HEK293 (cell line): ENCODE results near the gene ELL.

Experiments used
- CTCF ChIA-PET: fragments of 350-600 bp; formaldehyde crosslinking; extraction: SDS; loops from one replicate; lab custom pipeline; 2021; ENCODE audit warnings: antibody characterized with exemption; lab: Yijun Ruan, JAX
- POLR2A ChIA-PET: fragments of 300-600 bp; formaldehyde crosslinking; extraction: SDS; loops from one replicate; lab custom pipeline; 2020; ENCODE audit warnings: antibody characterized with exemption, inconsistent platforms; lab: Yijun Ruan, JAX
- H3K27ac ChIP-seq: fragments of 200-500 bp; sonication (Bioruptor generic); 2 replicates; pipeline ENCODE4 v1.5.1; 2014; ENCODE audit warnings: low read depth, low read length, control low read depth, inconsistent platforms; ENCODE audit errors: extremely low read depth
- H3K36me3 ChIP-seq, 2 experiments: fragments of 200-500 bp in 1 of 2; sonication (Bioruptor generic) in 1 of 2; 1 replicate in 1 of 2; 2 replicates in 1 of 2; pipeline ENCODE4 v1.5.1; 2014 to 2017; ENCODE audit warnings: inconsistent platforms in 2 of 2, low read length in 2 of 2; ENCODE audit not compliant: control insufficient read depth in 2 of 2, insufficient read depth in 1 of 2
- H3K4me1 ChIP-seq: fragments of 200-500 bp; sonication (Bioruptor generic); 2 replicates; pipeline ENCODE4 v1.5.1; 2014; ENCODE audit warnings: mild to moderate bottlenecking, low read length, inconsistent platforms; ENCODE audit not compliant: control insufficient read depth, insufficient read depth
- H3K4me3 ChIP-seq: 2 replicates; pipeline ENCODE4 v1.5.1; 2011; ENCODE audit warnings: low read depth, mild to moderate bottlenecking, control low read depth, low read length, moderate library complexity
- H3K9me3 ChIP-seq: fragments of 200-500 bp; sonication (Bioruptor generic); 2 replicates; pipeline ENCODE4 v1.5.1; 2014; ENCODE audit warnings: low read depth, low read length, inconsistent platforms; ENCODE audit not compliant: control insufficient read depth, insufficient read depth
- FEZF1 ChIP-seq: fragments of 450-650 bp; formaldehyde crosslinking; IDR thresholded peaks from 2 replicates; pipeline ENCODE4 v1.5.1; 2016; ENCODE audit warnings: missing biosample characterization, missing genetic modification characterization
- HOXD13 ChIP-seq: sonication (generic); formaldehyde crosslinking; IDR thresholded peaks from 2 replicates; pipeline ENCODE4 v1.8.0; 2022; ENCODE audit warnings: missing genetic modification reagents, borderline replicate concordance
- OSR2 ChIP-seq: fragments of 450-650 bp; formaldehyde crosslinking; IDR thresholded peaks from 2 replicates; pipeline ENCODE4 v1.5.1; 2016; ENCODE audit warnings: missing biosample characterization, missing genetic modification characterization
- SCRT2 ChIP-seq: fragments of 450-650 bp; formaldehyde crosslinking; IDR thresholded peaks from 2 replicates; pipeline ENCODE4 v1.5.1; 2016; ENCODE audit warnings: missing biosample characterization, missing genetic modification characterization
- TCF7L2 ChIP-seq: IDR thresholded peaks from 2 replicates; pipeline ENCODE4 v1.6.1; 2011; ENCODE audit warnings: low read depth, mild to moderate bottlenecking, inconsistent platforms, low read length, moderate library complexity, borderline replicate concordance
- YY2 ChIP-seq: fragments of 450-650 bp; formaldehyde crosslinking; IDR thresholded peaks from 2 replicates; pipeline ENCODE4 v1.5.1; 2016; ENCODE audit warnings: missing biosample characterization, missing genetic modification characterization
- ZBTB8A ChIP-seq: fragments of 450-650 bp; formaldehyde crosslinking; IDR thresholded peaks from 2 replicates; pipeline ENCODE4 v1.5.1; 2016; ENCODE audit warnings: missing biosample characterization, missing genetic modification characterization
- ZIC2 ChIP-seq: fragments of 450-650 bp; formaldehyde crosslinking; IDR thresholded peaks from 2 replicates; pipeline ENCODE4 v1.5.1; 2016; ENCODE audit warnings: missing biosample characterization, missing genetic modification characterization
- ZNF132 ChIP-seq: fragments of 450-650 bp; formaldehyde crosslinking; IDR thresholded peaks from 2 replicates; pipeline ENCODE4 v1.5.1; 2017; ENCODE audit warnings: missing biosample characterization, missing genetic modification characterization, borderline replicate concordance
- ZNF214 ChIP-seq: fragments of 450-650 bp; formaldehyde crosslinking; IDR thresholded peaks from 2 replicates; pipeline ENCODE4 v1.5.1; 2017; ENCODE audit warnings: missing biosample characterization, mild to moderate bottlenecking, missing genetic modification characterization, borderline replicate concordance
- ZNF341 ChIP-seq: fragments of 450-650 bp; formaldehyde crosslinking; IDR thresholded peaks from 2 replicates; pipeline ENCODE4; 2016; ENCODE audit warnings: low read depth, missing biosample characterization, missing genetic modification characterization
- ZNF416 ChIP-seq: fragments of 450-650 bp; formaldehyde crosslinking; IDR thresholded peaks from 2 replicates; pipeline ENCODE4 v1.5.1; 2016; ENCODE audit warnings: missing biosample characterization, missing genetic modification characterization
- ZNF449 ChIP-seq: fragments of 450-650 bp; formaldehyde crosslinking; IDR thresholded peaks from 2 replicates; pipeline ENCODE4 v1.5.1; 2017; ENCODE audit warnings: missing biosample characterization, mild to moderate bottlenecking, missing genetic modification characterization, moderate library complexity
- ZNF501 ChIP-seq: fragments of 450-650 bp; formaldehyde crosslinking; IDR thresholded peaks from 2 replicates; pipeline ENCODE4 v1.5.1; 2016; ENCODE audit warnings: missing biosample characterization, missing genetic modification characterization
- ZNF530 ChIP-seq: fragments of 450-650 bp; formaldehyde crosslinking; IDR thresholded peaks from 2 replicates; pipeline ENCODE4 v1.5.1; 2016; ENCODE audit warnings: low read depth, missing biosample characterization, missing genetic modification characterization
- ZNF791 ChIP-seq: fragments of 450-650 bp; formaldehyde crosslinking; IDR thresholded peaks from 2 replicates; pipeline ENCODE4 v1.5.1; 2016; ENCODE audit warnings: missing biosample characterization, missing genetic modification characterization
- ZNF830 ChIP-seq: fragments of 450-650 bp; IDR thresholded peaks from 2 replicates; pipeline ENCODE4 v1.5.0; 2018; ENCODE audit warnings: missing biosample characterization, missing genetic modification characterization, low read depth, mild to moderate bottlenecking, moderate library complexity
- ZSCAN4 ChIP-seq: fragments of 450-650 bp; formaldehyde crosslinking; IDR thresholded peaks from 2 replicates; pipeline ENCODE4 v1.5.1; 2017; ENCODE audit warnings: missing biosample characterization, missing genetic modification characterization
- TF ChIP-seq, protein P1 (sequence below): fragments of 450-650 bp; formaldehyde crosslinking; IDR thresholded peaks from 2 replicates; pipeline ENCODE4 v1.5.1; 2017; ENCODE audit warnings: missing biosample characterization, missing genetic modification characterization
- TF ChIP-seq, protein P2 (sequence below): IDR thresholded peaks from 2 replicates; pipeline ENCODE4 v1.6.1; 2011; ENCODE audit warnings: mild to moderate bottlenecking, low read depth, low read length, borderline replicate concordance

Gene ELL

DNA sequence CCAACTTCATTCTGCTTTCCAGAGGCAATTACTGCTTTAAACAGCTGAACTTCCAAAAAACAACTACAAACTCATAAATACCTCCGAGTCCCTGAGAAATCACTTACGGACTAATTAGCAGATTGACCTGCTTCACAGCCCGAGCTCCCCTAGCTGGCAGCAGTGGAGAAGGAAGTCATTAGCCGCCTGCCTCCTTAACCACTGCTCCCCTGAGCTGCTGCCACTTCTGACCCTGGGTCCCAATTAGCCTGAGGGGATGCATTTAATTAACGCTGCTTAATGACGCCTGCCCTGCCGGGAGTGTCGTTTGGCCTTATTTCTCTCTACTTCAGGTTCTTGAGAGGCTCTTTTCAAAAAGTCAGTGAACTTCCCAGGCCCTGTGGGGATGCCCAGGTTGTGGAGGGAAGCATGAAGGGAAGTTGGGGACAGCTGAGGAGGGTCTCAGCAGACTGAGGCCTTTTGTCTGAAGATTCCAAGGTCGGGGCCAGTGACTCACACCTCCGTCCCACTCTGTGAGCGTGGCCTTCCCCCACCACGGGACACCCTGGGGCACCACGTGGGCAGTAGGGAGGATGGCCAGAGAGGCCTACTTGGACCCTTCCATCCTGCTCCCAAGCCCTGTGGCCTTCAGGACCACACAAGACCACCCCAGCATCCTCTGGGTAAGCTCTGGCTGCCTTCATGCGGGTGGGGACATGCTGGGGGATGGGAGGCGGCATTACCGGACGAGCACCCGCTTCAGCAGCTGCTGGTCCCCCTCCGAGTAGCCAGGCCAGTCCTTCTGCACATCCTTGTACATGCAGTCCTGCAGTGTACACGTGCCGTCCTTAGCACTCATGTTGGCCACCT lies 64.2 kb downstream of the ELL start:
- no peak for TF ChIP-seq YY2
- TF ChIP-seq ZNF416 (tag by site-specific recombination): no peak
- 0 out of 2 replicates have a peak, but pooled peaks have one; percentile 11 for TF ChIP-seq OSR2 (tag by site-specific recombination)
- no peak for TF ChIP-seq ZNF132 (tag by site-specific recombination)
- no peaks in the 10 kb centered on the region for H3K9me3 ChIP-seq
- H3K4me3 ChIP-seq: no peak overlapping the region
- H3K4me1 ChIP-seq: no peaks in the 10 kb centered on the region
- peaks cover 4 to 37% of the 10 kb centered on the region in 2 experiments; a peak in 2 of 3 replicates for H3K36me3 ChIP-seq
- ChIA-PET POLR2A (no interaction called here), CTCF (interaction anchor here (0.7 to 5.8 kb wide), 5 partner anchors 9 to 390 kb away, joined by 3 to 85 read pairs (median 8); no protein-coding TSS in a partner anchor)
- H3K27ac ChIP-seq: no peak overlapping the region

GRCh38 chr19:18456974-18457373 lies 64.9 kb downstream of the ELL start:
- TF ChIP-seq ZIC2 (0 out of 2 replicates have a peak, but pooled peaks have one; percentile 0), ZNF501 (no peak), ZSCAN4 (tag by site-specific recombination) (no peak)
- TF ChIP-seq, protein P1, sequence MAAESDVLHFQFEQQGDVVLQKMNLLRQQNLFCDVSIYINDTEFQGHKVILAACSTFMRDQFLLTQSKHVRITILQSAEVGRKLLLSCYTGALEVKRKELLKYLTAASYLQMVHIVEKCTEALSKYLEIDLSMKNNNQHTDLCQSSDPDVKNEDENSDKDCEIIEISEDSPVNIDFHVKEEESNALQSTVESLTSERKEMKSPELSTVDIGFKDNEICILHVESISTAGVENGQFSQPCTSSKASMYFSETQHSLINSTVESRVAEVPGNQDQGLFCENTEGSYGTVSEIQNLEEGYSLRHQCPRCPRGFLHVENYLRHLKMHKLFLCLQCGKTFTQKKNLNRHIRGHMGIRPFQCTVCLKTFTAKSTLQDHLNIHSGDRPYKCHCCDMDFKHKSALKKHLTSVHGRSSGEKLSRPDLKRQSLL (tag by site-specific recombination): peak; percentile 67; the same call in 1 of the 2 replicates
- TF ChIP-seq, protein P2, sequence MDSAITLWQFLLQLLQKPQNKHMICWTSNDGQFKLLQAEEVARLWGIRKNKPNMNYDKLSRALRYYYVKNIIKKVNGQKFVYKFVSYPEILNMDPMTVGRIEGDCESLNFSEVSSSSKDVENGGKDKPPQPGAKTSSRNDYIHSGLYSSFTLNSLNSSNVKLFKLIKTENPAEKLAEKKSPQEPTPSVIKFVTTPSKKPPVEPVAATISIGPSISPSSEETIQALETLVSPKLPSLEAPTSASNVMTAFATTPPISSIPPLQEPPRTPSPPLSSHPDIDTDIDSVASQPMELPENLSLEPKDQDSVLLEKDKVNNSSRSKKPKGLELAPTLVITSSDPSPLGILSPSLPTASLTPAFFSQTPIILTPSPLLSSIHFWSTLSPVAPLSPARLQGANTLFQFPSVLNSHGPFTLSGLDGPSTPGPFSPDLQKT: no peak
- H3K4me3 ChIP-seq: no peak overlapping the region
- no peak overlapping the region for H3K27ac ChIP-seq
- H3K4me1 ChIP-seq: no peaks in the 10 kb centered on the region
- H3K9me3 ChIP-seq: no peaks in the 10 kb centered on the region
- peaks cover 4 to 37% of the 10 kb centered on the region in 2 experiments; a peak in 2 of 3 replicates for H3K36me3 ChIP-seq
- ChIA-PET CTCF (interaction anchor here (0.6 to 1.6 kb wide), 2 partner anchors 9 to 12 kb away, joined by 4 to 8 read pairs; no protein-coding TSS in a partner anchor), POLR2A (interaction anchor here (0.6 kb wide), 1 partner anchor 13 kb away, joined by 3 read pairs; no protein-coding TSS in a partner anchor)

DNA sequence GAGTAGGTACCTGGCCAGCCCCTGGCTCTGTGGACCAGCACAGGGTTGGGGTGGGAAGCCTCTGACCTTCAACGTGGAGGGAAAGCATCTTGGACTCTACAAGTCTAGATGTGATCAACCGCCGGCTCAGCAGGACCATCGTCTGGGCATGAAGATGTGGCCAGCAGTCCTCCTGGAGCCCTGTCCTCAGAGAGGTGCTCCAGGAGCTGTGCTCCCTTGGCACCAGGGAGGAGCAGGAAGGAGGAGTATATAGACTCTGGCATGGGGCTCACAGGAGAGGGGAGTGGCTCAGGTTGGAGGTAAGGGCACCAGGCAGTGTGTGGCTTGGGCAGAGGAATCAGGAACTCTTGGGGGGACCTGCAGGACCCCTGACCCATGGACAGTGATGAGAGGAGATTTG lies 65.6 kb downstream of the ELL start:
- ChIA-PET POLR2A (no interaction called here), CTCF (interaction anchor here (0.6 to 1.6 kb wide), 2 partner anchors 10 to 13 kb away, joined by 4 to 8 read pairs; no protein-coding TSS in a partner anchor)
- TF ChIP-seq ZNF449: no peak
- TF ChIP-seq ZNF530 (tag by site-specific recombination): no peak
- no peak for TF ChIP-seq SCRT2 (tag by site-specific recombination)
- no peak for TF ChIP-seq FEZF1 (tag by site-specific recombination)
- no peak for TF ChIP-seq ZNF341 (tag by site-specific recombination)
- TF ChIP-seq ZNF214 (tag by site-specific recombination): no peak
- TF ChIP-seq HOXD13 (CRISPR knock-in tag): no peak
- no peak for TF ChIP-seq ZNF830 (tag by site-specific recombination)
- no peak for TF ChIP-seq TCF7L2
- TF ChIP-seq ZIC2: no peak
- TF ChIP-seq ZBTB8A (tag by site-specific recombination): no peak
- no peak for TF ChIP-seq ZNF791 (tag by site-specific recombination)
- Histone ChIP-seq H3K27ac (no peak overlapping the region), H3K9me3 (no peaks in the 10 kb centered on the region), H3K36me3 (peaks cover 4 to 32% of the 10 kb centered on the region in 2 experiments; a peak in 2 of 3 replicates), H3K4me3 (no peak overlapping the region), H3K4me1 (no peaks in the 10 kb centered on the region)
